Measurements from ENCODE around the gene KSR2.

The KSR2 gene

DNA sequence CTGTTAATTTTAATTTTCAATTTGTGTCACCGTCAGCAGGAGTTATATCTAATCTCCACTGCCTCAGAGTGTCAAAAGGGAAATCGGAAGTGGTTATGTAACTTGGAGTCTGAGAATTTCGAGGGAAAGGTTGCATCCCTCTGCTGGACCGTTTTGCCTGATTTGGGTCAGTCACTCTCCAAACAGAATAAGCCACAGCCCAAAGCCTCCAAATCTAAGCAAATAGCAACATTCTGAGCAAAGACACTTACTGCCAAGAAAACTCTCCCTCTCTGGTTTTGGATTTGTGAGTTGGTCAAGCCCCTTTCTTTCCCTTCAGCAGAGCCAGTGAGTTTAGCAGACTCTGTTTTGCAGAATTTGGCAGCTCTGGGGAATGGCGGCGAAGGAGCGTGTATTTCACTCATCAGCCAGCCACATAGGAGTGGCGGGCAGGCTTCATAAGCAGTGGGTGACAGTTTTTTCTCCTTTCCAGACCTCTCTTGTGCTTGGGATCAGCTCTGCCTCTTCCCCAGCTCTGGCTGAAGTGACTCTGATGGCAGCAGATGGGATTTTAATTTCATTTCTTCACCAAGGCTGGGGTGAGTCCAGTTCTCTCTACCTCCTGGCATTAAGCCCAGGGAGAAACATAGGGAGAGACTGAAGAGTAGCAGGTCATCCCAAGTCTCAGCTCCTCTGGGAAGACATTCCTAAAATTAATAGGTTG, 388.6 kb downstream of the KSR2 start:
- no peak for DNase-seq (ENCODE audit: low spot score)

GRCh38 chr12:117577122-117577657, 391.6 kb downstream of the KSR2 start:
- DNase-seq (ENCODE audit: low spot score) = no peak

DNA sequence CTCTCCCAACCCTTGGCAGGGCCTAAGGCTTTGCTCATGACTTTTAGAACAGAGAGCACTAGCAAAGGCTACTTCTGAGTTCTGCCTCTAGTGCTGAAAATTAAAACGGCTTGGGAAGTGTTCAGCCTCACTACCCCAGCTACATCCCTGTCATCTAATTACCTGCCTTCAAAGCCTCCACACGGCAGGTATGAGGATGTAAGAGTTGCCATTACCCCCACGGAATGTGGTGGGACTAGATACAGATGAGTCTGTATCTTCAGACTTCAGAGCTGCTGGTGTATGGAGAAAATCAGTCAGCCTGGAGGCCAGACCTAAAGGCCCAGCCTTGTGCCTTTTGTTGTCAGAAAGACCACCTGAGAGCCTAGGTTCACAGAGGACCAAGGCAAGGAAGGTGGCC, 392.7 kb downstream of the KSR2 start:
- no peak for DNase-seq (ENCODE audit: low spot score)

- DNase-seq (ENCODE audit: low spot score) = no peak
Observed at GRCh38 chr12:117574655-117575054, 394.1 kb downstream of the KSR2 start.

GRCh38 chr12:117572755-117573154, 396.0 kb downstream of the KSR2 start:
- DNase-seq (ENCODE audit: low spot score) = no peak

DNA sequence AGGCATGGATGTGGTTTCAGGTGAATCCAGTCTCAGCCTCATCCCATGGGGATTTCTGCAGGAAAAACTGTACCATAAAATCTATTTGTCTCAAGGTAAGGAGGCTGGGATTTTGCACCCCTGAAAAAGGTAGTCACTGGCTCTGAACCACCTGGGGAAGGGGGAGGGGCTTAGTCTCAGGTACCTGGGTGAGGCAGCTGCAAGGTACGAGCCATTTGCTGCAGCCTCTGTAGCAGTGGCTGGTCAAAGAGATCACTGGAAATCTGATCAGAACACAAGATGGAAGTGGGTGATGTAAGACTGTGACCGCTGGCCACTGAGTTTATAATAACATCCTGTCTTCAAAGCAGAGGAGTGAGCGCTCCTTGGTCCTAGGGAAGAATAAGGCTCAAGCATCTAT, 397.5 kb downstream of the KSR2 start:
- DNase-seq (ENCODE audit: low spot score) = no peak

- DNase-seq (ENCODE audit: low spot score) = no peak
Observed at GRCh38 chr12:117570608-117571007, 398.2 kb downstream of the KSR2 start.

GRCh38 chr12:117567644-117568216, 401.1 kb downstream of the KSR2 start:
- DNase-seq (ENCODE audit: low spot score) = no peak

GRCh38 chr12:117564881-117565280, 403.9 kb downstream of the KSR2 start:
- no peak for DNase-seq (ENCODE audit: low spot score)

- no peak for DNase-seq (ENCODE audit: low spot score)
Observed at GRCh38 chr12:117563706-117564105, 405.1 kb downstream of the KSR2 start.

GRCh38 chr12:117563007-117563406, 405.8 kb downstream of the KSR2 start:
- DNase-seq (ENCODE audit: low spot score) = no peak

DNA sequence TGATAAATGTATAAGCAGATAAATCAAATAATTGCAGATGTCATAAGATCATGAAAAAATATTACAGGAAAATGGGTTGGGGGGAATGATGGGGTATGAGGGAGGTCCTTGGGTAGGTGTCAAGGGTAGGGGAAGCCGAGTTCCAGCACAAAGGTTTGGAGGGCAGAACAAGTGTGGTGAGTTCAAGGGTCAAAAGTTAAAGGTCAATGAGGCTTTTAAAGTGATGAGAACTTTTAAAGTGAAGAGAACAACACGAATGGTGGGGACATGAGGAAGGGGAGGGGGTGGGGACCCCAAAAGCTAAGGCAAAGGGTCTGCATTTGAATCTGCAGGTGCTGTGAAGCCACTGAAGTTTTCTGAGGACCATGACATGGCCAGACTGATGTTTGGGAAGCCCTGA, 406.8 kb downstream of the KSR2 start:
- no peak for DNase-seq (ENCODE audit: low spot score)

DNA sequence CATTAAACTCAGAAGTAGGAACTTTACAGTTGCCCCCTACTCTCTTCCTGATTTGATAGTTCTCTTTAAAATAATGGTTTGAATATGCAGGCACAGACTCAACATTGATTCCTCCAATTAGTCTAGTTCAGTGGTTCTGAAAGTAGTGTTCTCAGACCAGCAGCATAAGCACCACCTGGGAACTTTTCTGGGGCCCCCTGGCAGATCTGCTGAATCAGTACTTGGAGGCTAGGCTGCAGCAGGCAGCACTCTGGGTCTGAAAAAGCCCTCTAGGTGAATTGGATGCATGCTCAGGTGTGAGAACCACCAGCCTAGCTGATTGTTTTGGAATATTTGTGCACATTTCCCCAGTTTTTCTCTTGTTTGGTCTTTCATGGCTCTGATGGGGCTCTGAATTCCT, 408.8 kb downstream of the KSR2 start:
- DNase-seq (ENCODE audit: low spot score) = no peak

DNA sequence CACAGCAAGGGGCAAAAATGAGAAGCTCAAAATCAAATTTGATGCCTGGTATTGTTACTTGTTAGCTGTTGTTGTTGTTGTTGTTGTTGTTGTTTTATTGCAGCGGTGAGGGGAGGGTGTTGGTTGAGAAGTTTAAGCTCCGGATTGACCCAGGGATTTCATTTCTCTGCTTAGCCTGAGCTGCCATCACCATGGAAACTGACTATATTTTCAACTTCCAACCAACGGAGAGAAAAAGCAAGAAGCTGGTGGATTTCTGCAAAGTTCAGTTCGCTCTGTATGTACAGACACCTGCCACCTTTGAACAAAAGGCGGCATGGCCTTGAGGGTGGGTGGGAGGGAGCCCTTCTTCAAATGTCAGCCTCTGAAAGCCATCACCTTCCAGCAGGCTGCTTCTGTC, 412.9 kb downstream of the KSR2 start:
- no peak for DNase-seq (ENCODE audit: low spot score)

- DNase-seq (ENCODE audit: low spot score) = no peak
Observed at GRCh38 chr12:117552971-117553370, 415.8 kb downstream of the KSR2 start.

- DNase-seq (ENCODE audit: low spot score) = no peak
Observed at GRCh38 chr12:117551665-117552064, 417.1 kb downstream of the KSR2 start.

DNA sequence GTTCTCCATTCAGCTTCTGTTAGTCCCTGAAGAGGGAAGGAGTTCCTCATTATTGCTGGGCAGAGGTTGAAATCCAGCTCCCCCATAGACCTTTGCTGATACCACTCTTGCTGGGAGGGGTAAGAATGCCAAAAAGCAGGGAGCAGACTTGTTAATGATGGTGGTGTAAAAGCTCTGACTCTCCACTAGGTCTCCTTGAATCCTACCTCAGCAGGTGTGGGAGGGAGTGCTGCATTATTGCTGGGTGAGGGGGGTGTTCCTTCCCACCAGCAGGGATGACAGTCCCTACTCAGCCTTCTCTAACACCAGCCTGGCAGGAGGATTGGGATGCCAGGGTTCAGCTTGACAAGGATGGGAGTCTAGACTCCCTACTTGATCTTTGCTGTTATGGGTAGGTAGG, 421.6 kb downstream of the KSR2 start:
- no peak for DNase-seq (ENCODE audit: low spot score)

GRCh38 chr12:117545216-117545615, 423.6 kb downstream of the KSR2 start:
- DNase-seq (ENCODE audit: low spot score) = no peak

GRCh38 chr12:117540011-117540410, 428.8 kb downstream of the KSR2 start:
- DNase-seq (ENCODE audit: low spot score) = no peak

DNA sequence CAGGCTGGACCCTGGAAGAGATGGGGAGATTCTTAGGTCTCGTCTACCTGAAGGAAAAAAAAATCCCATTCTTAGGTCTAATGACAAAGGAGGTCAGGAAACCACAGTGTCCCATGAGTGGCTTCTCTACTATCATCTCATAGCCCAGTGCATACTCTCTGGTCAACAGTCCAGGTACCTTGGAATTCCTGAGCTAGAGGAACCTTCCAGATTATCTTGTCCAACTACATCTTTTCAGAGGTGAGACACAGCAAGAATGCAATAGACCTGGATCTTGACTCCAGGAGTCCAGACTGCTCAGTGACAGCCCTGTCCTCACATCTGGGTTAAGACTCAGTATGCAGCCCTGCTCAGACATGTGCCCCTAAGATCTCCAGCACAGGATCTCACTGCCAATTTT, 429.9 kb downstream of the KSR2 start:
- DNase-seq (ENCODE audit: low spot score) = no peak

GRCh38 chr12:117538032-117538690, 430.6 kb downstream of the KSR2 start:
- DNase-seq (ENCODE audit: low spot score) = no peak

DNA sequence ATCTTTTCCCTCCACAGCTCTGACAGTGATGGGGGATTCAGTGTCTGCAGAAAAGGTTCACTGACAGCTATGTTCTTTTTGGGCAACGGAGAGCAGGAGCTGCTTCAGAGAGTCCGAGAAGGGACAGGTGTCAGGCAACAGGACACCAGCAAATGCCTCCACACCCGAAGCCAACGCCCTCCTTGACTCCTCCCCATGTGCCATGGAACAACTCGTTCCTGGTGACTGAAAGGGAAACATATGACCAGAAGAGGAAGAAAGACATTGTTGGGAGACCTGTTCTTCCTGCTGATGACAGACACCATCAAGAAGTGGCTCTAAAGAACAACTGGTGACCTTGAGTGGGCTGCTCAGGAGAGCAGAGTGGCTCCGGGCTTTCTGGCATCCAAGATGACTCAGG, 435.1 kb downstream of the KSR2 start:
- no peak for DNase-seq (ENCODE audit: low spot score)

DNA sequence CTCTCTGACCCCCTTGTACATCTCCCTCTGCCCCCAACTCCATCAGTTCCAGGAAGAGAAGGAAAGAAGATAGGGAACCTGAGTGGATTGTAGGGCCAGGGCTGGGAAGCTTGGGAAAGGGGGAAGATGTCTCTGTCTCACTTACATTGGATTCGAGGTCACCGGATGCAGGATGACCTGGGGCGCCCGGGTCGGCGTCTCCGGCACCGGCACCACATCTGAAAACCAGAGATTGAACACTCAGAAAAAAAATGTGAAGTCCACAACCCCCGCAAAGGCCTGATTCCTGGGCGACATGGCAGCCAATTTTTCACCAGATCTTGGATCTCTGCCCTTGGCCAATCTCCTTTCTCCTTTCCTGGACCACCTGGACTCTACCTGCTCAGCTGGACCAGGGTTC, 438.0 kb downstream of the KSR2 start:
- no peak for DNase-seq (ENCODE audit: low spot score)

All from hematopoietic multipotent progenitor cell treated with erythropoietin and hydrocortisone succinate and interleukin-3 and kit ligand, for 15 days (in vitro differentiated cells).